Ovary (tissue), 9 donors: ENCODE data around the gene MRPL44. TPM values are rescaled to one million over a fixed set of nuclear protein-coding genes. Genes with fewer than 3 reads are reported as not detected.

Source experiments
- DNase-seq, 5 donors: peaks; one replicate each; pipeline ENCODE4 v3.0.0-alpha.2; 2019 to 2020
- H3K27ac ChIP-seq, 2 donors: fragments of 200-600 bp; one replicate each; pipeline versions ENCODE4 v1.5.1 to v1.8.0; 2019 to 2022
- H3K27me3 ChIP-seq: fragments of 200-600 bp; one replicate; pipeline ENCODE4 v1.8.0; 2022
- H3K36me3 ChIP-seq: fragments of 200-600 bp; sonication (generic); one replicate; pipeline ENCODE4 v1.5.1; 2019
- H3K4me1 ChIP-seq: one replicate; pipeline ENCODE4 v1.8.1; 2013; ENCODE audit warnings: mild to moderate bottlenecking, moderate library complexity; ENCODE audit not compliant: insufficient read depth
- H3K4me3 ChIP-seq: fragments of 200-600 bp; sonication (generic); one replicate; pipeline ENCODE4 v1.5.1; 2017
- H3K9me3 ChIP-seq, 2 donors: fragments of 200-600 bp in 1 of 2; sonication (generic) in 1 of 2; one replicate each; pipeline versions ENCODE4 v1.5.1 to v1.8.1; 2013 to 2019; ENCODE audit warnings: mild to moderate bottlenecking in 1 of 2, moderate library complexity in 1 of 2
- EP300 ChIP-seq: sonication (generic); formaldehyde crosslinking; IDR thresholded peaks from one replicate; pipeline ENCODE4 v1.6.1; 2017; ENCODE audit warnings: antibody characterized with exemption
- POLR2A ChIP-seq: fragments of 450-650 bp; IDR thresholded peaks from one replicate; pipeline ENCODE4 v1.6.1; 2017; ENCODE audit warnings: antibody characterized with exemption, mild to moderate bottlenecking, moderate library complexity
- WGBS, 3 donors: extraction: QIAGEN DNeasy Blood & Tissue Kit in 1 of 3; methylation state at CpG; one replicate each; pipeline versions ENCODE4 v1.1.5 to v1.1.7; 2013 to 2017; 5-methylcytosine and 5-hydroxymethylcytosine counted together
- intact Hi-C, 4 donors: fragments of 100-400 bp; cut with DNase I; formaldehyde crosslinking; loops; one replicate each; pipeline versions ENCODE4 v1.11.0 to v1.15.1; 2022 to 2023
- polyA plus RNA-seq, 2 donors: library from polyadenylated mRNA; stranded (reverse); fragments of 200-250 nt in 1 of 2; fragments of 350-450 nt in 1 of 2; fragmentation: Illumina TruSeq in 1 of 2; extraction: RNeasy Lipid Tissue Mini Kit (QIAGEN cat#74804) in 1 of 2; gene quantifications; one replicate each; pipeline ENCODE4 v1.2.3, GENCODE V29; 2013 to 2014
- total RNA-seq, 7 donors: library from RNA; depleted of rRNA in 2 of 7; stranded (reverse); fragments of >200 nt in 2 of 7; fragmentation: NEBNext Ultra II Directional in 3 of 7; extraction: Animal tissue kit (Norgen Biotek cat#: 25700) in 3 of 7; gene quantifications; one replicate each; pipeline versions ENCODE4 v1.1.0 to v1.2.4, GENCODE V29; 2016 to 2023
- TF ChIP-seq, protein P1 (sequence below), 3 donors: fragments of 450-650 bp in 2 of 3; fragments of 200-600 bp in 1 of 3; IDR thresholded peaks; one replicate each; pipeline versions ENCODE4 v1.5.1 to v1.8.0; 2016 to 2022; ENCODE audit warnings: antibody characterized with exemption in 3 of 3, mild to moderate bottlenecking in 1 of 3
- donor health status: DM: no; HTN: no; CAD: no; lungs with moderate emphysema.
- donor health status: DM: no; HTN: no; CAD: no.
- donor health status: Bipolar disorder and iron deficiency.
- donor health status: DM: yes; HTN: yes; CAD: no.
- donor health status: DM: no; HTN: no; CAD: no.
- donor health status: DM: yes; HTN: yes; CAD: no.

The MRPL44 gene
- total and polyA plus RNA-seq, 9 donors, result 12.6 to 28.3 (median 17.5) TPM

GRCh38 chr2:223972656-223973102 lies 15.4 kb downstream of the MRPL44 start:
- Histone ChIP-seq H3K36me3 (no peaks in the 10 kb centered on the region), H3K27ac (no peak overlapping the region), H3K4me1 (no peaks in the 10 kb centered on the region), H3K27me3 (no peaks in the 10 kb centered on the region), H3K4me3 (no peak overlapping the region), H3K9me3 (no peaks in the 10 kb centered on the region)
- WGBS, 3 donors, result 65 to 74% (median 67%) methylated on average over 7 of the region's 7 CpGs
- no peak for TF ChIP-seq POLR2A
- TF ChIP-seq, protein P1, sequence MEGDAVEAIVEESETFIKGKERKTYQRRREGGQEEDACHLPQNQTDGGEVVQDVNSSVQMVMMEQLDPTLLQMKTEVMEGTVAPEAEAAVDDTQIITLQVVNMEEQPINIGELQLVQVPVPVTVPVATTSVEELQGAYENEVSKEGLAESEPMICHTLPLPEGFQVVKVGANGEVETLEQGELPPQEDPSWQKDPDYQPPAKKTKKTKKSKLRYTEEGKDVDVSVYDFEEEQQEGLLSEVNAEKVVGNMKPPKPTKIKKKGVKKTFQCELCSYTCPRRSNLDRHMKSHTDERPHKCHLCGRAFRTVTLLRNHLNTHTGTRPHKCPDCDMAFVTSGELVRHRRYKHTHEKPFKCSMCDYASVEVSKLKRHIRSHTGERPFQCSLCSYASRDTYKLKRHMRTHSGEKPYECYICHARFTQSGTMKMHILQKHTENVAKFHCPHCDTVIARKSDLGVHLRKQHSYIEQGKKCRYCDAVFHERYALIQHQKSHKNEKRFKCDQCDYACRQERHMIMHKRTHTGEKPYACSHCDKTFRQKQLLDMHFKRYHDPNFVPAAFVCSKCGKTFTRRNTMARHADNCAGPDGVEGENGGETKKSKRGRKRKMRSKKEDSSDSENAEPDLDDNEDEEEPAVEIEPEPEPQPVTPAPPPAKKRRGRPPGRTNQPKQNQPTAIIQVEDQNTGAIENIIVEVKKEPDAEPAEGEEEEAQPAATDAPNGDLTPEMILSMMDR (IDR thresholded peaks at IDR 0.05), result no peak
- no peak for TF ChIP-seq EP300
- intact Hi-C loops, result no loop called here
- DNase-seq, result no peak

DNA sequence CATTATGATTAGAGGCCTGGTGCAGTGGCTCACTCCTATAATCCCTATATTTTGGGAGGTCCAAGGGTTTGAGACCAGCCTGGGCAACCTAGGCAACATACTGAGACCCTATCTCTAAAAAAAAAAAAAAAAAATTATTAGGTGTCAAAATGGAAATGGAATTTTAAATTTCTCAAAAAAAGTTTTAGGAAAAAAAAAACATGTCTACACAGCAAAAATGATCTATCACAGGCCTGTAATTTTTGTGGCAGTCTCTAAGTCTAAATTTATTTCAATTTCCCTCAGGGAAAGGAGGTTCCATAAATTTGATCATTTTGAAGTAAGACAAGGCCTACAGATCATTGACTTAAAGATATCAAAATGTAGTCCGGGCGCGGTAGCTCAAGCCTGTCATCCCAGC lies 16.3 kb downstream of the MRPL44 start:
- Histone ChIP-seq H3K36me3 (no peaks in the 10 kb centered on the region), H3K9me3 (no peaks in the 10 kb centered on the region), H3K27ac (no peak overlapping the region), H3K4me3 (no peak overlapping the region), H3K4me1 (no peaks in the 10 kb centered on the region), H3K27me3 (no peaks in the 10 kb centered on the region)
- DNase-seq, result no peak
- intact Hi-C loops, result no loop called here
- TF ChIP-seq EP300 (no peak), POLR2A (no peak)
- TF ChIP-seq, protein P1 (IDR thresholded peaks at IDR 0.05), result no peak
- 96 to 99% (median 97%) methylated on average over 3 of the region's 3 CpGs for WGBS, 3 donors

GRCh38 chr2:223976635-223977226 lies 19.5 kb downstream of the MRPL44 start:
- H3K4me3 ChIP-seq, result no peak overlapping the region
- 36 to 63% (median 57%) methylated on average over 3 of the region's 3 CpGs for WGBS, 3 donors
- no peaks in the 10 kb centered on the region for H3K9me3 ChIP-seq
- no peaks in the 10 kb centered on the region for H3K27me3 ChIP-seq
- TF ChIP-seq POLR2A, result no peak
- TF ChIP-seq EP300, result no peak
- TF ChIP-seq, protein P1 (IDR thresholded peaks at IDR 0.05), result no peak
- DNase-seq, result no peak
- no peaks in the 10 kb centered on the region for H3K36me3 ChIP-seq
- no peaks in the 10 kb centered on the region for H3K4me1 ChIP-seq
- H3K27ac ChIP-seq, result no peak overlapping the region
- intact Hi-C loops, result no loop called here

- no peak overlapping the region for H3K27ac ChIP-seq
- H3K36me3 ChIP-seq, result no peaks in the 10 kb centered on the region
- intact Hi-C loops, result no loop called here
- TF ChIP-seq, protein P1 (IDR thresholded peaks at IDR 0.05), result no peak
- TF ChIP-seq POLR2A (no peak), EP300 (no peak)
- no peaks in the 10 kb centered on the region for H3K4me1 ChIP-seq
- DNase-seq, result no peak
- no peak overlapping the region for H3K4me3 ChIP-seq
- H3K27me3 ChIP-seq, result no peaks in the 10 kb centered on the region
- no peaks in the 10 kb centered on the region for H3K9me3 ChIP-seq
- 86 to 90% (median 89%) methylated on average over 4 of the region's 4 CpGs for WGBS, 3 donors
Measured at GRCh38 chr2:223978451-223978850, 21.2 kb downstream of the MRPL44 start.
